Gastrocnemius medialis (tissue), 4 donors: ENCODE results near the gene XPC.

ENCODE experiments used
- CTCF ChIP-seq, 5 experiments: fragments of 450-650 bp in 3 of 5; fragments of 200-600 bp in 2 of 5; sonication (generic) in 2 of 5; IDR thresholded peaks in 4 of 5; conservative IDR thresholded peaks in 1 of 5; 1 replicate in 4 of 5; 2 replicates in 1 of 5; pipeline ENCODE4 v1.5.1; 2016 to 2019; ENCODE audit warnings: antibody characterized with exemption in 5 of 5, mild to moderate bottlenecking in 3 of 5, moderate library complexity in 3 of 5
- POLR2A ChIP-seq, 2 donors: fragments of 450-650 bp; IDR thresholded peaks; one replicate each; pipeline ENCODE4 v1.6.1; 2017; ENCODE audit warnings: antibody characterized with exemption in 2 of 2, mild to moderate bottlenecking in 2 of 2, moderate library complexity in 2 of 2

- TF ChIP-seq CTCF (IDR thresholded peaks at IDR 0.05 in 4 of 5, conservative IDR thresholded peaks at IDR 0.05 in 1 of 5), result no peak
- TF ChIP-seq POLR2A (IDR thresholded peaks at IDR 0.05), result no peak
These were observed 47.7 kb downstream of the XPC start for GRCh38 chr3:14130707-14131106.
